GM18867 (cell line): Measurements from ENCODE around the gene TMEFF1.

ENCODE experiments used
- ATAC-seq: cut with Tn5 transposase; IDR thresholded peaks from one replicate; pipeline ENCODE4 v1.9.1; 2021; ENCODE audit warnings: mild to moderate bottlenecking, moderate library complexity; ENCODE audit not compliant: unreplicated experiment

The TMEFF1 gene

GRCh38 chr9:100567856-100568255 lies 94.9 kb downstream of the TMEFF1 start:
- ATAC-seq = no peak

GRCh38 chr9:100573655-100574260 lies 100.8 kb downstream of the TMEFF1 start:
- no peak for ATAC-seq

- ATAC-seq = no peak
Observed at GRCh38 chr9:100575006-100575405, 102.1 kb downstream of the TMEFF1 start.

- no peak for ATAC-seq
Observed at GRCh38 chr9:100575765-100576386, 102.9 kb downstream of the TMEFF1 start.

GRCh38 chr9:100577776-100578448 lies 105.0 kb downstream of the TMEFF1 start, which contains the start of gene CAVIN4:
Gene CAVIN4 (plus strand): TSS chr9:100578079. CDS start chr9:100578144, 65 bp downstream.
- ATAC-seq = no peak

- no peak for ATAC-seq
Observed at GRCh38 chr9:100578610-100579009, 105.7 kb downstream of the TMEFF1 start.

- no peak for ATAC-seq
Observed at GRCh38 chr9:100579665-100580064, 106.7 kb downstream of the TMEFF1 start.

GRCh38 chr9:100580257-100580656 lies 107.3 kb downstream of the TMEFF1 start:
- ATAC-seq = no peak

GRCh38 chr9:100581081-100581480 lies 108.1 kb downstream of the TMEFF1 start:
- ATAC-seq = no peak

- ATAC-seq = no peak
Observed at GRCh38 chr9:100581661-100582060, 108.7 kb downstream of the TMEFF1 start.

GRCh38 chr9:100583014-100583802 lies 110.3 kb downstream of the TMEFF1 start:
- no peak for ATAC-seq

GRCh38 chr9:100584951-100585350 lies 112.0 kb downstream of the TMEFF1 start:
- ATAC-seq = no peak

- peak; percentile 40 for ATAC-seq
Observed at GRCh38 chr9:100586093-100586492, 113.1 kb downstream of the TMEFF1 start.

GRCh38 chr9:100587375-100587774 lies 114.4 kb downstream of the TMEFF1 start:
- no peak for ATAC-seq

GRCh38 chr9:100589582-100589981 lies 116.6 kb downstream of the TMEFF1 start:
- no peak for ATAC-seq

GRCh38 chr9:100590481-100590880 lies 117.5 kb downstream of the TMEFF1 start:
- no peak for ATAC-seq

GRCh38 chr9:100591139-100591538 lies 118.2 kb downstream of the TMEFF1 start:
- no peak for ATAC-seq

- ATAC-seq = no peak
Observed at GRCh38 chr9:100591639-100592412, 118.9 kb downstream of the TMEFF1 start.

GRCh38 chr9:100595391-100596199 lies 122.6 kb downstream of the TMEFF1 start:
- ATAC-seq = no peak

GRCh38 chr9:100597236-100597635 lies 124.3 kb downstream of the TMEFF1 start:
- ATAC-seq = no peak
